ENCODE measurements around the gene TACO1. TPM values are rescaled to one million over a fixed set of nuclear protein-coding genes. Genes with fewer than 3 reads are reported as not detected.

The TACO1 gene
- total and polyA plus RNA-seq, 2 of the 8 experiments (the other 6 are each of a cell fraction or from before 2014, with no cell fraction given), result 19.1 to 23.6 TPM

- Histone ChIP-seq H3K9ac (replicated peaks in 1 of 4; ENCODE audit: extremely low read depth in 1 of 4, low read depth in 3 of 4, low read length in 3 of 4) (no peak overlapping the region), H4K8ac (ENCODE audit: extremely low read depth, insufficient read depth, low read length) (no peak overlapping the region), H3K56ac (replicated peaks; ENCODE audit: insufficient read length, low read depth, low read length) (no peak overlapping the region), H3K4ac (replicated peaks; ENCODE audit: insufficient read length, low read depth, low read length) (no peak overlapping the region), H3K4me3 (ENCODE audit: extremely low read depth in 1 of 4, insufficient read depth in 2 of 4, low read depth in 3 of 4, low read length in 4 of 4) (no peak overlapping the region), H3K79me2 (ENCODE audit: control insufficient read depth in 1 of 2, insufficient read depth in 2 of 2, low read length in 2 of 2) (no peaks in the 10 kb centered on the region), H3K18ac (ENCODE audit: extremely low read depth, low read length) (no peak overlapping the region), H2AFZ (ENCODE audit: low read length) (no peak overlapping the region), H3K27me3 (replicated peaks in 1 of 4; ENCODE audit: control insufficient read depth in 3 of 4, extremely low read depth in 1 of 4, insufficient read depth in 3 of 4, low read length in 3 of 4) (no peaks in the 10 kb centered on the region), H2BK15ac (ENCODE audit: low read length) (no peak overlapping the region), H3K4me2 (ENCODE audit: insufficient read depth in 1 of 2, low read depth in 2 of 2, low read length in 2 of 2) (no peak overlapping the region), H3K23me2 (ENCODE audit: low read depth, low read length) (no peaks in the 10 kb centered on the region; the same call in 1 of the 2 replicates), H3K36me3 (ENCODE audit: control insufficient read depth in 2 of 4, insufficient read depth in 4 of 4, low read length in 3 of 4) (peaks cover 13 to 32% (median 29%) of the 10 kb centered on the region in 4 experiments; a peak in 7 of 8 replicates), H2BK12ac (ENCODE audit: low read depth, low read length) (no peak overlapping the region), H4K5ac (ENCODE audit: insufficient read length, low read depth, low read length) (no peak overlapping the region), H4K91ac (replicated peaks; ENCODE audit: insufficient read length, low read length) (no peak overlapping the region), H3K14ac (ENCODE audit: insufficient read length) (no peak overlapping the region), H4K20me1 (replicated peaks in 1 of 2; ENCODE audit: control insufficient read depth in 1 of 2, insufficient read depth in 2 of 2, low read length in 2 of 2) (peaks cover 0 to 2% of the 10 kb centered on the region in 2 experiments), H3K79me1 (ENCODE audit: low read depth, low read length) (no peaks in the 10 kb centered on the region; the same call in 1 of the 2 replicates), H3K9me3 (ENCODE audit: insufficient read depth in 2 of 2, low read depth in 1 of 2, low read length in 1 of 2) (no peaks in the 10 kb centered on the region), H3K27ac (ENCODE audit: low read depth, low read length) (no peak overlapping the region), H3K4me1 (replicated peaks in 1 of 4; ENCODE audit: control insufficient read depth in 3 of 4, insufficient read depth in 4 of 4, low read length in 3 of 4) (no peaks in the 10 kb centered on the region), H2AK5ac (ENCODE audit: low read depth, low read length) (no peak overlapping the region), H2BK20ac (ENCODE audit: low read length) (no peak overlapping the region), H3K23ac (ENCODE audit: insufficient read length) (no peak overlapping the region), H2BK5ac (ENCODE audit: low read depth, low read length) (no peak overlapping the region; the same call in 1 of the 2 replicates), H2BK120ac (replicated peaks; ENCODE audit: low read depth, low read length) (no peak overlapping the region)
- CTCF ChIA-PET (ENCODE audit: partially characterized antibody), result interaction anchor here (1.8 to 2.4 kb wide), 3 partner anchors 19 to 167 kb away, joined by 3 to 10 read pairs (median 6); no protein-coding TSS in a partner anchor
- DNase-seq (ENCODE audit: low read depth in 1 of 2, low spot score in 2 of 2) (no peak), FAIRE-seq (no peak)
- POLR2A ChIA-PET (ENCODE audit: partially characterized antibody), result interaction anchor here (1.1 kb wide), 1 partner anchor 13 kb away, joined by 3 read pairs; no protein-coding TSS in a partner anchor
- 82% methylated on average over 3 of the region's 3 CpGs; no CpG with 5 or more reads in 1 of the 2 experiments for WGBS, 2 experiments (ENCODE audit: extremely low coverage in 1 of 2, insufficient coverage in 1 of 2, insufficient read length in 1 of 2, insufficient replicate concordance in 2 of 2, low coverage in 1 of 2, low lambda C conversion rate in 2 of 2, missing lambda C conversion rate in 1 of 2)
- TF ChIP-seq CREB1 (IDR thresholded peaks at IDR 0.05) (no peak), EP300 (IDR thresholded peaks at IDR 0.05; ENCODE audit: borderline replicate concordance in 1 of 2, low read depth in 2 of 2, low read length in 2 of 2) (no peak), GTF2F1 (IDR thresholded peaks at IDR 0.05; ENCODE audit: borderline replicate concordance, low read depth, low read length) (no peak), NRF1 (IDR thresholded peaks at IDR 0.05; ENCODE audit: low read depth, low read length) (no peak), TCF12 (IDR thresholded peaks at IDR 0.05; ENCODE audit: low read depth, low read length) (no peak), EGR1 (IDR thresholded peaks at IDR 0.05; ENCODE audit: borderline replicate concordance, low read depth, low read length) (no peak), EZH2 (IDR thresholded peaks at IDR 0.05; ENCODE audit: low read depth, low read length, severe bottlenecking) (no peak), POU5F1 (IDR thresholded peaks at IDR 0.05; ENCODE audit: low read depth, low read length) (no peak), SIN3A (conservative IDR thresholded peaks at IDR 0.05 in 1 of 2, IDR thresholded peaks at IDR 0.05 in 1 of 2; ENCODE audit: low read depth in 1 of 2, low read length in 2 of 2) (no peak), E2F6 (IDR thresholded peaks at IDR 0.05) (no peak), USF2 (IDR thresholded peaks at IDR 0.05; ENCODE audit: low read length) (no peak)
These were observed 7.9 kb upstream of the TACO1 start for GRCh38 chr17:63592797-63593196.
